ENCODE data around the gene SNW1.
A peak's percentile ranks its signal among the peaks of the same experiment; 100 is the strongest.
"Not testable (repeated sequence)": the region's sequence is repeated elsewhere in the genome, so short reads cannot be mapped to it uniquely, and the experiment has no call there.

Gene SNW1

DNA sequence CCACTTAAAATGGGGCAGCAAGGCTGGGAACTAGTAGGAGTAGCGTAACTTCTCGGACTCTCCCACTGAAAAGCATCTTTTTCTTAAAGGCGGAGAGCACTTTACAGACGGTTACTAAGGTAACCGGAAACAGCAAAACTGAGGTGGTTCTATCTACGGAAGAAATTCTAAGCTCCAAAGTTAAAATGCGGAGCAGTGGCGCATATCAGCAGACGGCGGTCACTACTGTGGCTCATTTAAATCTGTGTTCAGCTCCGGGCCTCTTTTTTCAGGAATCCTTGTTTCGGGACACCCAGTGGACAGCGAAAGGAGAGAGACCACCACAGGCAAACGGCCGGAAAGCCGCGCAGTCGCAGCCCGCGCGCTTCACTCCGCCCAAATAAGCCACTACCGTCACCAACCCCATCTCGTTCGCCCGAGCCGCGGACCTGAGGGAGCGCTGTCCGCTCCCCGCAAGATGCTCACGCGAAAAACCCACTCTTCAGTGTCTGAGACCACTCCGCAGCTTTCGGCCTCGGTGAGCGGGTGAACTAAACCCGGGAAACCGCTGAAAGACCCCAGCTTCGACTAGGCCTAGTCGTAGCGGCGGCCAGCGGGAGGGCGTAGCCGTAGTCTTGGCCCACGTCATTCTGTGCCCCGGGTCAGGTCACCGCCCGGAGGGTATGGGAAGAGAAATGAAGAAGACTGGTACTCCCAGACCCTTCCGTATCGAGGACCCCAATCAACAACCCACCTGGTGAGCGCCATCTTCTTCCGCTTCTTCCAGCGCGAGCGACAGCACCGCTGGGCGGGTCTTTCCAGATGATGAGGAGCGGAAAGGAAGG is at the start of gene SNW1:
Gene SNW1 (minus strand): TSS at position 776 of the 824 bp plus-strand sequence. CDS start 29 bp downstream, at position 747.
- peak; percentile 83 for DNase-seq (ENCODE audit: low spot score)

DNA sequence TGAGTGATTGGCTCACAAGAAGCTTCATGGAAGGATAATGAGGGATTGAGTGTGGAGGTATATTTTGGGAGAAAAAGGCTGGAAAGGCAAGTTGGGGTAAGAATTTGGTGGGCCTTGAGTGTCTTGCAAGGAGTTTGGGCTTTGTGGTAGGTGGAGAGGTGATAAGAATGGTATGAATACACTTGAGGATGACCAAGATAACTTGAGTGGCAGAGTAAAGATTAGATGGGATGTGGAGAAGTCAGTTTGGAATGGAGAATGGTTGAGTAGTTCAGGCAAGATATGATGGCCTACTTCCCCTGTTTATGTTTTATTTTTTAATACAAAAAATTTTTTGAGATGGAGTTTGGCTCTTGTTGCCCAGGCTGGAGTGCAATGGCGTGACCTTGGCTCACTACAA is 48.1 kb upstream of the SNW1 start:
- no peak for DNase-seq (ENCODE audit: low spot score)

DNA sequence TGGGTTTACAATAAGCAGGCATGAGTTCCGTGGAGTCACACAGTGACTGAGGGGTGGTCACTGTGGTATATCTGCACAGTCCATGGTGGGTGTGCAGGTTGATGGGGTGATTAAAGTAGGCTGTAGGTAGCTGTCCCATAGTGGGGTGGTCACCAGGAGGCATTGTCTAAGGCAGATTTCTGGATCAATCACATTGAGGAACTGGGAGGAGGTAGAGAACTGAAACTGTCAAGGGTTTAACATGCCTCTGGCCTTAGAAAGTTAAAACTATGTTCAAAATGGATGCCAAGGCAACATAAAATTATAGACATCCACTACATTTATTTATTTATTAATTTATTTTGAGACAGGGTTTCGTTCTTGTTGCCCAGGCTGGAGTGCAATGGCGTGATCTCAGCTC is 47.3 kb upstream of the SNW1 start:
- DNase-seq (ENCODE audit: low spot score) = no peak

DNA sequence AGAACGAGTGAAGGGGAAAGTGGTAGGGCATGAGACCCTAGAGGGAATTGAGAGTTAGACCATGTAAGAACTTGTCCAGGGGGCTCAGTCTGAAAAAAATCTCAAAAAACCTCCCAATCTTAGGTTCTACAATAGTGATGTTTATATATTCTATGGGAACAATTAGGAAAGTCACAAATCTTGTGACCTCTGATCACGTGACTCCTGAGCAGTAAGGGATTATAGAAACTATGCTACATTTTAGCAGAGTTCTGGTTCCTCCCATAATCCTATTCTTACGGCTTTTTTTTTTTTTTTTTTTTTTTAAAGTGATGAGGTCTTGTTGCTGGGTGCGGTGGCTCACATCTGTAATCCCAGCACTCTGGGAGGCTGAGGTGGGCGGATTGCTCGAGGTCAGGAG is 44.8 kb upstream of the SNW1 start:
- no peak for DNase-seq (ENCODE audit: low spot score)

DNA sequence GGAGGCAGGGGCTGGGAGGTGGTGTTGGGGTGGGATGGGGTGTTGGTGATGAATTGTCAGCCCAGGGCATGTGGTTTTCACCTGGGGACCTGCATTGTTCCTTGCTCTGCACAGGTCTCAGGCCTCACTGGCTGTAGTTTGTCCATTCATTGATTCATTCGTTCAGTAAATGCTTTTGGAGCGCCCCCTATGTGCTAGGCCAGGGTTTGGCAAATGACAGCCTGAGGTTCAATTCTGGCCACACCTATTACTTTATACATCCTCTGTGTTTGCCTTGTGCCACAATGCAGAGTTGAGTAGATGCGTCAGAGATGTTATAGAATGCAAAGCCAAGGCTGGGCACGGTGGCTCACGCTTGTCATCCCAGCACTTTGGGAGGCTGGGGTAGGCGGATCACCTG is 43.6 kb upstream of the SNW1 start:
- peak; percentile 50 for DNase-seq (ENCODE audit: low spot score)

DNA sequence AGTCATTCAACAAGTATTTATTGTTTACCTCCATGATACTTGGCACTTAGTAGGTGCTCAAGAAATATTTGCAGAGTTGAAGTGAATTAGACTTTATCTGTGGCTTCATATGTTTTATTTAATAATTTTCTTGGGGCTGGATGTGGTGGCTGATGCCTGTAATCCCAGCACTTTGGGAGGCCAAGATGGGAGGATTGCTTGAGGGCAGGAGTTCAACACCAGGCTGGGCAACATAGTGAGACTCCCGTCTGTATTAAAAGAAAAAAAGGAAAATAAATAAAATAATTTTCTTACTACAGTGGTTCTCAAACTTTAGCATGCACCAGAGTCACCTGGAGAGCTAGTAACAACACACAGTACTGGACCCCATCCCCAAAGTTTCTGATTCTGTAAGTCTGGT is 39.9 kb upstream of the SNW1 start:
- no peak for DNase-seq (ENCODE audit: low spot score)

DNA sequence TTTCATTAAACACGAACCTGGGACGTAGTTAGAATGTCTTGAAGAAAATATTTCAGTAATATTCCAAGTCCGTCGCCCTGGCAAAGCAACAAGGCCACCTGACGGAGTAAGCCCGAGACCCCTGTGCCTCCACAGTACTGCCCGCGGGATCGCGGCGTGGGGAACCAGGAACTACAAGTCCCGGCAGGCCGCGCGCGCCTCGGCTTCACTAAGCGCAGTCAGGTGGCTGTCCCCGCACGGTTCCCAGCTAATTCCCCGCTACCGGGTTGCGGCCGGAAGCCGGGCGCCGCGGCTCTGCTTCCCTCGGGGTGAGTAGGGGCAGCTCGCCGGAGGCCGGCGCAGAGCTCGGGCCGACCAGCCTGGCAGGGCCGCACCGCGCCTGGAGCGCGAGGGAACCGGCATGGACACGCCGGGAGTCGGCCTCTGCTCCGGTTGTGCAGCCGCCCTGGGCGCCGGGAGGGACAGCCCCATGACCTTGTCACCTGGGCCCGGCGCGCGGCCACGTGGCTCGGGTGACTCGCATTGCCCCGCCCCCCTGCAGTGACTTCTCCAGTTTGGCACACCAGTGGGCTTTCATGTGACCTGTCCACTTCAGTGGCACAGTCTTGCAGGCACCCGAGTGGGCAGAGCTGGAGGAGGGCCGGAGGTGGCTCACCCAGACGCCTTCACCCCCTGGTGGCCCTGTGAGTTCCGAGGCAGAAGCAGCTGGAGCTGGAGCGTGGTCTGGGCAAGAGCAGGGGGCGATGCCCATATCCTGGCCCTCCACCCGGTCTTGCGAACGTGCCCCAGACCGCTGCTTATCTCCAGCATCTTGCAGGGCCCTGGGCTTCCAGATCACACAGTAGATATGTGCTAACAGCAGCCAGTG is 39.1 kb upstream of the SNW1 start, which contains the start of gene ADCK1:
Gene ADCK1 (plus strand): TSS at position 247 of the 868 bp plus-strand sequence. CDS start 18,870 bp downstream, outside the sequence.
- peak; percentile 81 for DNase-seq (ENCODE audit: low spot score)

DNA sequence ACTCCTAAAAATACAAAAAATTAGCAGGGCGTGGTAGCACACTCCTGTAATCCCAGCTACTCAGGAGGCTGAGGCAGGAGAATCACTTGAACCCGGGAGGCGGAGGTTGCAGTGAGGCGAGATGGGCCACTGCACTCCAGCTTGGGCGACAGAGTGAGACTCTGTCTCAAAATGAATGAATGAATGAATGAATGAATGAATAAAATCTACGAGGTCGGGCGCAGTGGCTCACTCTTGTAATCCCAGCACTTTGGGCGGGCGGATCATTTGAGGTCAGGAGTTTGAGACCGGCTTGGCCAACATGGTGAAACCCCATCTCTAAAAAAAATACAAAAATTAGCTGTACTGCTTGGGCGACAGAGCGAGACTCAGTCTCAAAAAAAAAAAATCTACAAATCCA is 38.5 kb upstream of the SNW1 start:
- not testable (repeated sequence) for DNase-seq (ENCODE audit: low spot score)

DNA sequence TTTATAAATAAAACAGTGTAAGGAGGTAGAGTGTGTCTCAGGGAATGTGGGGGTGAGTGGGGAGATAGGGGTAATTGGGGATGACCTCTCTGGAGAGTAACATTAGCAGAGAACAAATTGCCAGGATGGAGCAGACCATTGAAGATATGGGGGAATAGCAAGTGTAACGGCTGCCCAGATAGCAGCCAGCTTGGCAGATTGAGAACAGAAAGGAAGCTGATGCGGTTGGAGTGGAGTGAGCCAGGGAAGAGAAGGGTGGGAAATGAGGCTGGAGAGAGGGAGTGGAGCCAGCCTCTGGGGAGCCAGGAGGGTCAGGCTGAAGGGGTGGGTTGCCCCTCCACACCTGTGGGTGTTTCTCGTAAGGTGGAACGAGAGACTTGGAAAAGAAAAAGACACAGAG is 33.4 kb upstream of the SNW1 start:
- DNase-seq (ENCODE audit: low spot score) = no peak

DNA sequence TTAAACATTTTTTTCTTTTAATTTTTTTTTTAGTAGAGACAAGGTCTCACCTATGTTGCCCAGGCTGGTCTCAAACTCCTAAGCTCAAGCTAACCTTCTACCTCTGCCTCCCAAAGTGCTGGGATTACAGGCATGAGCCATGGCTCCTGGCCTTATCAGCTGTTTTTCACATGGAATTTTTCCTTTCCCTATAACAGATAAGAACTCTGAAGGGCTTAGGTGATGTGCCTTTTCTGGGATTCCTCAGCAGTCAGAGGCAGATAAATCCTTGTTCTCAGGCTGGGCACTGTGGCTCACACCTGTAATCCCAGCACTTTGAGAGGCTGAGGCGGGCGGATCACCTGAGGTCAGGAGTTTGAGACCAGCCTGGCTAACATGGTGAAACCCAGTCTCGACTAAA is 32.3 kb upstream of the SNW1 start:
- DNase-seq (ENCODE audit: low spot score) = not testable (repeated sequence)

DNA sequence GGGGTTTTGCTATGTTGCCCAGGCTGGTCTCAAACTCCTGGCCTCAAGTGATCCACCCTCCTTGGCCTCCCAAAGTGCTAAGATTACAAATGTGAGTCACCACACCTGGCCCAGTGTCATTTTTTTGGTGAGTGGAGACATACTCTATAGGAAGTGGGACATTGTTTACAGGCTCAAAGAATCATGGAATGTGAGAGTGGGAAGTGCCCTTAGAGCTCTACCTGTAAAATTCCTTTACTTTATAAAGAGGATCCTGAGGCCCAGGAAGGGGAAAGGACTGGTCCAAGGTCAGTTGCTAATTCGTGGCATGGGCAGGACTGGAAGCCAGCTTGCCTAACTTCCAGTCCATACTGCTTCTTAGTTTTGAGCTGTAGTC is 30.3 kb upstream of the SNW1 start:
- no peak for DNase-seq (ENCODE audit: low spot score)

DNA sequence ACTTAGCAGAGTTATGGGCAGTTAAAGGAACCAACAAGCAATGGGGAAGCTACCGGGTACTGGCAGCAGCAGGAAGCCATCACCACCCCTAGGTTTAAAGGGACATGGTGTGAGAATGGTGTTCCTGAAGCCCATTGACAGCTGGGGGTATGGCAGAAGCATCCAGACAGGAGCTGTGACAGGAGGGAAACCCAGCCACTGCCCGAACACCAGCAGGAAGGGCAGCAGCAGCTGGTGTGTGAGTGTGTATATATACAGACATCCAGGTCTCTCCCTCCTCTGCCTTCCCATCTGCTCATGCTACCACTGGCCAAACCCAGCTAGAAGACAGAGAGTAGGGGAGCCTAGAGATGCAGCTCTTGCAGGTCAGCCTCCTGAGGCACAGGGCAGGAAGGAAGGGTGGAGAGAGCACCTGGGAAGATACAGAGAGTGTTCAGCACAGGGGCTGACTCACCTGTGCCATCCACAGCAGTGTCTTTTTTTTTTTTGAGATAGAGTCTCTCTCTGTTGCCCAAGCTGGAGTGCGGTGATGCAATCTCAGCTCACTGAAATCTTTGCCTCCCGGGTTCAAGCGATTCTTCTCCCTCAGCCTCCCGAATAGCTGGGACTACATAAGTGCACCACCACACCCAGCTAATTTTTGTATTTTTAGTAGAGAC is 29.7 kb upstream of the SNW1 start:
- DNase-seq (ENCODE audit: low spot score) = no peak

DNA sequence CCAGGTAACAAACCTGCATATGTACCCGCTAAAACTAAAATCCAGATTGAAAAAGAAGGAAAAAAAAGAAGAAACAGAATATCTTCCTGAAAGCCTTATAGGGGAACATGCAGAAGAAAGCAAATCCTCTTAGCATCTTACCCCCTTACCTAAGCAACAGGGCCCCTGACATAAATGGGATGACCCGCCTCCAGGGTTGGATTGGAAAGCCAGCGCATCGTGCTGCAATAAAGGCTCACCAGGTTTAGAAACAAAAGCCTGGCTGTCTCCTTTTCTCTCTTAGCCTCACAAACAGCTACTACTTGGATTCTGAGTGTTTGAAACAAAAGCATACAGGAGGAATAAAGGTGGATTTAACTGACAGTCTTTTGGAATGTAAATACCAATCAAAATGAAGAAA is 25.2 kb upstream of the SNW1 start:
- no peak for DNase-seq (ENCODE audit: low spot score)

DNA sequence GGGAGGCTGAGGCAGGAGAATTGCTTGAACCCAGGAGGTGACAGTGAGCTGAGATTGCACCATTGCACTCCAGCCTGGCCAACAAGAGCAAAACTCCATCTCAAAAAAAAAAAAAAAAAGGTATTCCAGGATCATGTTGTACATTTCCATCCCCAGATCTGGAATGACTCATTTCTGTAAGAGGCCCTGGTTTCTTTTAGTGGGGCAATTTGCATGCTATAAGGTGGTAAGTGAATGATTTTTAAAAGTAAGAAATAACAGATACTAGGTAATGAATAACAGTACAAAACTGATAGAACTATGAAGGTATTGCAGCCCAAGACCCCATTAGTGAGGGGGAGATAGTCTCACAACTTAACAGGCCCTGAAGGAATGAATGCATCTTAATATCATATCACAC is 21.2 kb upstream of the SNW1 start:
- no peak for DNase-seq (ENCODE audit: low spot score)

DNA sequence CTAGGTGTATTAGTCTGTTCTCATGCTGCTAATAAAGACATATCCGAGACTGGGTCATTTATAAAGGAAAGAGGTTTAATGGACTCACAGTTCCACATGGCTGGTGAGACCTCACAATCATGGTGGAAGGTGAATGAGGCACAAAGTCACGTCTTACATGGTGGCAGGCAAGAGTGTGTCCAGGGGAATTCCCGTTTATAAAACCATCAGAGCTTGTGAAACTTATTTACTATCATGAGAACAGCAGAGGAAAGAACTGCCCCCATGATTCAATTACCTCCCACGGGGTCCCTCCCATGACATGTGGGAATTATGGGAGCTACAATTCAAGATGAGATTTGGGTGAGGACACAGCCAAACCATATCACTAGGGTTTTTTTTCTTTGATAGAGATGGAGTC is 13.0 kb upstream of the SNW1 start:
- not testable (repeated sequence) for DNase-seq (ENCODE audit: low spot score)

DNA sequence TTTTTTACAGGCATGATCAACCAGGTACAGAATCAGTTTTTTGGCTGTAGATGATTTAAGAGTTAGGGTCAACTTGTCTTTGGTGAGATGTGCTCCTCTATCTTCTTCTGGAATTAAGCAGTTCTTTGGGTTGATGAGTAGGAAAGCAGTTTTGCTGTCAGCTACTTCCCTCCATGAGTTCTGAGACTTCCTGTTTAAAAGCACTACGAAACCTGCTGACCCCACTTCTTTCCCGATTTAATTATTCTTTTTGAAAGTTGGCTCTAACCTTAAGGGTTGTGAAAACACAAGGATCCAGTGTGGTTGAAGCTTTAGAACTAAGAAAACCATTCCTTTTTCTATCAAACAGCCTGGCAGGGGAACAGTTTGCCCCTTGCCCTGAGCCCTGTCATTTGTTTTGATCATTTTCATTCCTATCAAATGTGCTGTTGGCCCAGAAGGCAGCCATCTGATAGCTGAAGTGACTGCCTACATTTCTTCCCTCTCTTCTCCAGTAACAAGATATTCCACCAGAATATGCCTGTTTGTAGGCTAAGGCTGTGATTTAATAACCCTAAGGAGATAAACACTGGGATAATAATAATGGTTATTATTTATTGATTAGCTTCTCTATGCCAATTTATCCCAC is 7.6 kb upstream of the SNW1 start:
- not testable (repeated sequence) for DNase-seq (ENCODE audit: low spot score)

DNA sequence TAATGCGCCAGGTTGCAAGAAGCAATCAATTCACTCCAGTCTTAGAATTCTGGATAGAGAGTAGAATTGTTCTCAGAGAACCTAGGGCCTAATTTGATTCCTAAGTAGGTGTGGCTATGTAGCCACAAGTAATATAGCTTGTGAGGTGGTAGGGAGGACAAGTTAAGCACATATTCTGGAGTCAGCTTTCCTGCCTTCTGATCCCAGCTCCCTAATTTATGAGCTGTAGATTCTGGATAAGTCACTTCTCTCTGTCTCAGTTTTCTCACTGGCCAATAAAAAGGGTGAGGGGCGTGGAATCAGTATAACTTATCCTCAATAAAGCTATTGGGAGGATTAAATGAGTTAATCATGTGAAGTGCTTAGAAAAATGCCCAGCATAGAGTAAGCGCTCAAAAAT is 3.0 kb upstream of the SNW1 start:
- DNase-seq (ENCODE audit: low spot score) = no peak

DNA sequence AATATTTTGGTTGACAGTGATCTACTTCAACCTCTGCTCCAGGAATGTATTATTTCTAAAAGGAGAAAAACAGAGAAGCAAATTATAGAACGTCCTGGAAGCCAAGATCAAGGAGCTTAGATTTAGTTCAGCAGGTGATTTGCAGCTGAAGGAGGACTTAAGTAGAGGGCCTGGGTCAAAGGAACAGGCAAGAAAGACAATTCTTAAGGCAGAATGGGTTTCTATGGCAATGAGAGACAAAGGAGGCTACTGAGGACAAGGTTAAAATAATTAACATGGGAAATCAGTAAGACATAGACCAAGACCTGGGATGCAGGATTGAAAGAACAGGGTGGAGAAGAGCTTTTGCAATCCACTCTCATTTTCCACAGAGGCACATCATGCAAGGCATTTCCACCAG is 2.4 kb upstream of the SNW1 start:
- DNase-seq (ENCODE audit: low spot score) = no peak

DNA sequence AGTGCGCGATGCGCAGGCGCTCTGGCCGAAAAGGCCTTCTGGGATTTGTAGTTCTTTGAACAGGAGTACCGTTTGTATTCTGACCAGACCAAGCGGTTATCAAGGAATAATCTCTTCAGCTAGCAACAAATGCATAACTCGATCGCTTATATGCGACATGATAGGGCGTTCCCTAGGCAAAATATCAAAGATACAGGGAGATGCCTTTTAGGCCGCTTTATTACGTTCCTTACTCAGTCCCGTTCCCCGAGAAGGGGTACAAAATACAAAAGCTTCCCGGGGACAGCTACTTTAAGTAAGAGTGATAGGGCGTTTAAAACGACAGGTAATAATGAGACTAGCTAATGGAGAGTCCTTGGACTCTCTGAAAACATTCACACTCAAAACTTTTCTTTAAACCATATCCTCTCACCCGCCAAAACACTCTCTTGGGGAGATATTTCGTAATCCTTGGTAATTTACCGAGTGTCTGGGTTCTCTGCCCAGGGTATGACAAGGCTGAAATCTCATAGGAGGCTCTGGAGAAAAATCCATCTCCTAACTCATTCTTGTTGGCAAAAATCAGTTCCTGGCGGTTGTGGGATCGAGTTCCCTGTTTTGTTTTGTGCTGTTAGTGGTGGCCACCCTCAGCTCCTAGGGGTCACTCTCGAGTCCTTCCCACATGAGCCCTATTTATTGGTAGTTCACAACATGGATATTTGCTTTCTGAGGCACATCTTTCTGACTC is 412 bp upstream of the SNW1 start:
- DNase-seq (ENCODE audit: low spot score) = peak; percentile 63

DNA sequence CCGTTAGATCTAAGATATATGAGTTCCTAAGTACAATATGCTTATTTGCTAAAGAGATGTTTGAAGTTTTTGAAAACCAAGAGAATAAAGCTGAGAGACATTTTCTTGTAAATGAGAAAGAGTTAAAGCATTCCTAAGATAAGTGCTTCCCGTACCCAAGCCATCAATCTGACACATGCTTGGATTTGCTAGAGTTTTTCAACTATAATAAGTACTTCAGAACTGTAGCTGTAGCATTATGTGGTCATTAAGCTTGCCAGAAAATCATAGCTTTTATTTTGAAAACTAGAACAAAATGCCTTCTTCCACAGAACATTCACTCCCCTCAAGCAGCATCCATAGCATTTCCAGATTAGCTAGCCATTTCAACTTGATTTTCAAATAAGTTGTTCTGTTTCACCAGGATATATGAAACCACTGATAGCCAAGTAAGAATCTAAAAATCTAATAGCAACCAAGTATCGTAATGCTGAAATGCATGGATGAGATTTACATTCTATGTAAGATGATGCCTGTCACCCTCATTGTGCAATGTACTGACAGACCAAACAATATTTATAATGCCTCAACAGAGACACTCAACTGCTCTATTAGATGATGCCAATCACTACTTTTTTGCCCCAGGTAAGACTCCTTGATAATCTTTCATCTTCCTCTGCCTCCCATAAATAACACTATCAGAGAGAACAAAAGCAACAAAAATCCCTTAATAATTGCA is 8.0 kb downstream of the SNW1 start:
- DNase-seq (ENCODE audit: low spot score) = no peak

DNA sequence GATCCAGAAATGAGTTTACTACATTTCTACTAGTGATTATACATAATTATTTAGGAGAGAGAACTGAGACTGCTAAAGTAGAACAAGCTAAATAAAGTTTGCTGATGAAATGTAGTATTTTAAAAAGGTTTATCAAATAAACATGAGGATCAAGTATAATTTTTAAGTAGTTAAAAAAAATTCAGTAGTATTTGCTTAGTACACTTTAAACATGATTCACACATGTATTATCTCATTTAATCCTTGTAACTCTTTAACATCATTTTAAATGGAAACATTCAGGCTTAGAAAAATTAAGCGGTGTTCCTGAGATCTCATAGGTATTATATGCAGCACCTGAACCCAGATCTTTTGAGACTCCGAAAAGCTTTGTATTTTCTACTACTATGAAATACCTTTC is 8.7 kb downstream of the SNW1 start:
- no peak for DNase-seq (ENCODE audit: low spot score)

Measured in HuH-7 (cell line).